Neuronal stem cell (in vitro differentiated cells): ENCODE data around the gene BRAT1.

Experiments used
- DNase-seq: peaks from one replicate; pipeline ENCODE4 v3.0.0-alpha.2; 2013; ENCODE audit warnings: low spot score
- H2AFZ ChIP-seq: one replicate; pipeline ENCODE4 v1.6.1; 2013; ENCODE audit warnings: mild to moderate bottlenecking, low read length, inconsistent platforms
- H2AK5ac ChIP-seq: 2 replicates; pipeline ENCODE4 v1.6.1; 2013; ENCODE audit warnings: low read depth, mild to moderate bottlenecking, inconsistent platforms, low read length, moderate library complexity, mixed read lengths
- H2BK120ac ChIP-seq: 2 replicates; pipeline ENCODE4 v1.6.1; 2013; ENCODE audit warnings: low read depth, mild to moderate bottlenecking, inconsistent platforms, low read length, moderate library complexity, mixed read lengths
- H2BK12ac ChIP-seq: one replicate; pipeline ENCODE4 v1.6.1; 2013; ENCODE audit warnings: low read length, inconsistent platforms
- H2BK15ac ChIP-seq: 2 replicates; pipeline ENCODE4 v1.6.1; 2013; ENCODE audit warnings: mild to moderate bottlenecking, low read length, inconsistent platforms, mixed read lengths
- H2BK5ac ChIP-seq: one replicate; pipeline ENCODE4 v1.6.1; 2013; ENCODE audit warnings: inconsistent platforms, mild to moderate bottlenecking, low read length, moderate library complexity
- H3K14ac ChIP-seq: one replicate; pipeline ENCODE4 v1.6.1; 2013; ENCODE audit warnings: low read length, inconsistent platforms
- H3K18ac ChIP-seq: 2 replicates; pipeline ENCODE4 v1.6.1; 2013; ENCODE audit warnings: low read length, inconsistent platforms
- H3K23ac ChIP-seq: 2 replicates; pipeline ENCODE4 v1.6.1; 2013; ENCODE audit warnings: low read depth, mild to moderate bottlenecking, mixed read lengths, low read length, inconsistent platforms; ENCODE audit not compliant: poor library complexity
- H3K27ac ChIP-seq: replicated peaks from 3 replicates; pipeline ENCODE4 v1.5.1; 2013; ENCODE audit warnings: low read length, inconsistent platforms
- H3K27me3 ChIP-seq, 3 experiments: 2 replicates each; pipeline ENCODE4 v1.6.1; 2013; ENCODE audit warnings: low read length in 3 of 3, mild to moderate bottlenecking in 2 of 3, inconsistent platforms in 1 of 3, low read depth in 1 of 3, mixed read lengths in 1 of 3, moderate library complexity in 1 of 3; ENCODE audit not compliant: control insufficient read depth in 3 of 3, insufficient read depth in 3 of 3
- H3K36me3 ChIP-seq, 2 donors: replicated peaks in 1 of 2; 2 replicates each; pipeline ENCODE4 v1.6.1; 2013; ENCODE audit warnings: low read length in 2 of 2; ENCODE audit not compliant: control insufficient read depth in 2 of 2, insufficient read depth in 2 of 2
- H3K4ac ChIP-seq: 2 replicates; pipeline ENCODE4 v1.6.1; 2013; ENCODE audit warnings: inconsistent platforms, mild to moderate bottlenecking, low read length, moderate library complexity
- H3K4me1 ChIP-seq, 2 donors: 1 replicate in 1 of 2; 2 replicates in 1 of 2; pipeline ENCODE4 v1.6.1; 2013; ENCODE audit warnings: low read length in 2 of 2, low read depth in 1 of 2; ENCODE audit not compliant: control insufficient read depth in 2 of 2, insufficient read depth in 1 of 2
- H3K4me2 ChIP-seq: one replicate; pipeline ENCODE4 v1.6.1; 2013; ENCODE audit warnings: mild to moderate bottlenecking, low read length, inconsistent platforms; ENCODE audit not compliant: insufficient read depth, poor library complexity, severe bottlenecking
- H3K4me3 ChIP-seq, 2 donors: 2 replicates each; pipeline ENCODE4 v1.5.1; 2013; ENCODE audit warnings: low read length in 2 of 2, mild to moderate bottlenecking in 2 of 2, inconsistent platforms in 1 of 2, moderate library complexity in 1 of 2
- H3K79me1 ChIP-seq: one replicate; pipeline ENCODE4 v1.6.1; 2013; ENCODE audit warnings: low read depth, mild to moderate bottlenecking, inconsistent platforms, low read length, moderate library complexity
- H3K9ac ChIP-seq: one replicate; pipeline ENCODE4 v1.6.1; 2013; ENCODE audit warnings: mild to moderate bottlenecking, low read depth, low read length, inconsistent platforms; ENCODE audit not compliant: poor library complexity
- H3K9me3 ChIP-seq, 2 donors: replicated peaks in 1 of 2; 2 replicates each; pipeline versions ENCODE3 to v1.6.1; 2013; ENCODE audit warnings: low read length in 2 of 2, mild to moderate bottlenecking in 2 of 2, inconsistent platforms in 1 of 2, low read depth in 1 of 2, mixed read lengths in 1 of 2, moderate library complexity in 1 of 2; ENCODE audit not compliant: control insufficient read depth in 2 of 2, insufficient read depth in 1 of 2
- H4K8ac ChIP-seq: one replicate; pipeline ENCODE4 v1.6.1; 2013; ENCODE audit warnings: low read depth, mild to moderate bottlenecking, inconsistent platforms, low read length, moderate library complexity
- H4K91ac ChIP-seq: one replicate; pipeline ENCODE4 v1.6.1; 2013; ENCODE audit warnings: low read length, low read depth, mild to moderate bottlenecking, inconsistent platforms; ENCODE audit not compliant: poor library complexity
- WGBS, 2 donors: extraction: QIAGEN DNeasy Blood & Tissue Kit; methylation state at CpG; one replicate each; pipeline ENCODE4 v1.1.7; 2013; ENCODE audit warnings: missing lambda C conversion rate in 2 of 2, mixed read lengths in 1 of 2; ENCODE audit not compliant: insufficient read length in 2 of 2, insufficient replicate concordance in 1 of 2; ENCODE audit errors: extremely low coverage in 2 of 2; 5-methylcytosine and 5-hydroxymethylcytosine counted together

BRAT1 gene

GRCh38 chr7:2583798-2584580 lies 28.7 kb upstream of the BRAT1 start:
- no CpG with 5 or more reads among the region's 54 CpGs for WGBS, 2 donors
- no peak overlapping the region for H3K4me2 ChIP-seq
- H2BK12ac ChIP-seq = no peak overlapping the region

DNA sequence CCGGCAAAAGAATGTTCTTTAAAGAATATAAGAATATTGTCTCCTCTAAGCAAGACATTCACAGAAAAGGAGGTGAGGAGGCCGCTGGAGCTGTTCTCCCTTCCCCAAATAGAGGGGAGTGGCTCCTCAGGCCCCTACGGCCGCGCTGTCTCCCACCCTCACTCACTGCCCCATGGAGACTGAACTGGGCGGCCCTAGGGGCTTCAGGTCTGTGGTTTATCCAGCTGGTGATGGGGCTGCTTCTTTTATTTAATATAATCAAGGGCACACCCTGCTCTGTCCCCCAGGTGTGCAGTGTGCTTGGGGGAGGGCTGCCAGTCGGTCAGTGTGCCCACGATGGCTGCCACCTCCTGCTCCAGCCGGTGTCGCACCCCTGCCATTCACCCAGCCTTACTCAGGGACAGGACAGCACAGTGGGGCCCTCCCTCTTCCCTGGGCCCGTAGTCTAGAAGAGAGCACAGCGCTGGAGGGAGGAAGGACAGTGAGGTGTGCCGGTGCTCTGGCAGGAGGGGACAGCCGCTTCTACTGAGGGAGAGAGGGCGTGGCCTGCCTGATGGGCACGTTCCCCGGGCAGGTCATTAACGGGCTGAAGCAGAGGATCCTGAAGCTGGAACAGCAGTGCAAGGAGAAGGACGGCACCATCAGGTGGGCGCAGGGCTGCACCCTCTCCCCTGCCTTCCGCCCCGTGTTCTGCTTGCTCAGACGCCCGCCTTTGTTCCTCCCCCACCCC lies 26.8 kb upstream of the BRAT1 start:
- Histone ChIP-seq H3K18ac (peak overlapping the region; percentile 83), H2BK120ac (no peak overlapping the region), H3K36me3 (peaks cover 4 to 31% of the 10 kb centered on the region in 2 donors), H3K14ac (peak overlapping the region; percentile 56), H2BK15ac (peak overlapping the region; percentile 37), H2BK5ac (no peak overlapping the region), H3K79me1 (no peaks in the 10 kb centered on the region), H3K4ac (no peak overlapping the region), H3K4me1 (peaks cover 0 to 4% of the 10 kb centered on the region in 2 donors), H3K27ac (no peak overlapping the region), H4K8ac (no peak overlapping the region), H3K4me2 (no peak overlapping the region), H3K9ac (no peak overlapping the region), H3K27me3 (no peaks in the 10 kb centered on the region), H2AK5ac (peak overlapping the region; percentile 61), H2AFZ (no peak overlapping the region), H2BK12ac (no peak overlapping the region), H3K4me3 (no peak overlapping the region), H3K9me3 (no peaks in the 10 kb centered on the region), H3K23ac (peak overlapping the region; percentile 73), H4K91ac (no peak overlapping the region)
- DNase-seq = no peak
- no CpG with 5 or more reads among the region's 24 CpGs for WGBS, 2 donors

More at GRCh38 chr7:2583798-2584580, 28.7 kb upstream of the BRAT1 start:
- Histone ChIP-seq H3K9me3 (no peaks in the 10 kb centered on the region), H2BK120ac (no peak overlapping the region), H3K4ac (no peak overlapping the region), H4K8ac (no peak overlapping the region), H3K18ac (no peak overlapping the region), H3K23ac (no peak overlapping the region), H3K9ac (no peak overlapping the region), H3K27me3 (no peaks in the 10 kb centered on the region), H3K36me3 (peaks cover 3 to 28% of the 10 kb centered on the region in 2 donors), H3K79me1 (no peaks in the 10 kb centered on the region), H2BK15ac (no peak overlapping the region), H2AFZ (no peak overlapping the region), H2BK5ac (no peak overlapping the region), H3K4me3 (no peak overlapping the region), H3K27ac (no peak overlapping the region), H3K4me1 (peaks cover 0 to 4% of the 10 kb centered on the region in 2 donors), H2AK5ac (no peak overlapping the region), H4K91ac (peak overlapping the region; percentile 50), H3K14ac (no peak overlapping the region)
- no peak for DNase-seq

GRCh38 chr7:2580636-2581035 lies 25.3 kb upstream of the BRAT1 start:
- DNase-seq = no peak
- H3K23ac ChIP-seq = no peak overlapping the region
- H2BK5ac ChIP-seq = no peak overlapping the region
- H3K18ac ChIP-seq = no peak overlapping the region
- no peak overlapping the region for H2AK5ac ChIP-seq
- H4K91ac ChIP-seq = no peak overlapping the region
- peaks cover 4 to 22% of the 10 kb centered on the region in 2 donors for H3K36me3 ChIP-seq
- no peaks in the 10 kb centered on the region for H3K9me3 ChIP-seq
- no peak overlapping the region for H2BK12ac ChIP-seq
- no peak overlapping the region for H2BK120ac ChIP-seq
- H3K14ac ChIP-seq = no peak overlapping the region
- H3K4ac ChIP-seq = no peak overlapping the region
- H3K79me1 ChIP-seq = no peaks in the 10 kb centered on the region
- H3K4me1 ChIP-seq = peaks cover 0 to 5% of the 10 kb centered on the region in 2 donors
- H2BK15ac ChIP-seq = no peak overlapping the region
- H2AFZ ChIP-seq = no peak overlapping the region
- H3K27ac ChIP-seq = no peak overlapping the region
- H3K9ac ChIP-seq = no peak overlapping the region
- no peaks in the 10 kb centered on the region for H3K27me3 ChIP-seq
- WGBS, 2 donors = no CpG with 5 or more reads among the region's 11 CpGs
- no peak overlapping the region for H3K4me3 ChIP-seq
- no peak overlapping the region for H3K4me2 ChIP-seq
- H4K8ac ChIP-seq = no peak overlapping the region
